Esophagus muscularis mucosa (tissue), 4 donors: ENCODE data around the gene ANKIB1. TPM values are rescaled to one million over a fixed set of nuclear protein-coding genes. Genes with fewer than 3 reads are reported as not detected.

Experiments used
- DNase-seq: peaks from one replicate; pipeline ENCODE4 v3.0.0-alpha.2; 2017; ENCODE audit errors: extremely low spot score
- H3K27ac ChIP-seq, 4 donors: fragments of 200-600 bp; sonication (generic); replicated peaks in 1 of 4; 1 replicate in 3 of 4; 2 replicates in 1 of 4; pipeline ENCODE4 v1.5.1; 2016 to 2019; ENCODE audit warnings: mild to moderate bottlenecking in 1 of 4
- H3K27me3 ChIP-seq, 4 donors: fragments of 200-600 bp; sonication (generic); one replicate each; pipeline versions ENCODE4 v1.5.1 to v1.6.0; 2016 to 2019
- H3K36me3 ChIP-seq, 4 donors: fragments of 200-600 bp; sonication (generic); one replicate each; pipeline ENCODE4 v1.5.1; 2016 to 2019
- H3K4me1 ChIP-seq, 4 donors: fragments of 200-600 bp; sonication (generic); one replicate each; pipeline ENCODE4 v1.5.1; 2016 to 2019
- H3K4me3 ChIP-seq, 4 donors: fragments of 200-600 bp; sonication (generic); 1 replicate in 2 of 4; 2 replicates in 2 of 4; pipeline ENCODE4 v1.5.1; 2016 to 2019; ENCODE audit warnings: mild to moderate bottlenecking in 4 of 4, moderate library complexity in 1 of 4
- H3K9me3 ChIP-seq, 4 donors: fragments of 200-600 bp; sonication (generic); 1 replicate in 3 of 4; 2 replicates in 1 of 4; pipeline ENCODE4 v1.5.1; 2016 to 2019
- EP300 ChIP-seq: sonication (generic); formaldehyde crosslinking; IDR thresholded peaks from one replicate; pipeline ENCODE4 v1.6.1; 2017; ENCODE audit warnings: antibody characterized with exemption
- POLR2A ChIP-seq: fragments of 450-650 bp; IDR thresholded peaks from one replicate; pipeline ENCODE4 v1.6.1; 2017; ENCODE audit warnings: antibody characterized with exemption, moderate library complexity, mild to moderate bottlenecking, low read depth
- POLR2AphosphoS5 ChIP-seq, 2 donors: sonication (generic); formaldehyde crosslinking; IDR thresholded peaks; one replicate each; pipeline ENCODE4 v1.6.1; 2017; ENCODE audit warnings: antibody characterized with exemption in 2 of 2
- WGBS: methylation state at CpG from one replicate; pipeline ENCODE4 v1.1.5; 2018; 5-methylcytosine and 5-hydroxymethylcytosine counted together
- intact Hi-C: fragments of 100-400 bp; cut with DNase I; formaldehyde crosslinking; loops from one replicate; pipeline ENCODE4 v1.15.1; 2023
- small RNA-seq, 3 donors: library from RNA; depleted of rRNA; stranded (forward); fragments of <200 nt; gene quantifications; one replicate each; pipeline ENCODE3, GENCODE V24; 2016
- total RNA-seq, 4 donors: library from RNA; depleted of rRNA; stranded (reverse); fragments of >200 nt; gene quantifications; one replicate each; pipeline versions ENCODE4 v1.1.0 to v1.2.1, GENCODE V29; 2016
- TF ChIP-seq, protein P1 (sequence below), 3 experiments: fragments of 200-600 bp in 2 of 3; fragments of 450-650 bp in 1 of 3; sonication (generic) in 2 of 3; IDR thresholded peaks; one replicate each; pipeline ENCODE4 v1.5.1; 2017 to 2019; ENCODE audit warnings: antibody characterized with exemption in 3 of 3, mild to moderate bottlenecking in 2 of 3, moderate library complexity in 1 of 3

Gene ANKIB1
- total RNA-seq, 4 donors from 2014 or later = 25.8 to 37.8 (median 28.6) TPM

DNA sequence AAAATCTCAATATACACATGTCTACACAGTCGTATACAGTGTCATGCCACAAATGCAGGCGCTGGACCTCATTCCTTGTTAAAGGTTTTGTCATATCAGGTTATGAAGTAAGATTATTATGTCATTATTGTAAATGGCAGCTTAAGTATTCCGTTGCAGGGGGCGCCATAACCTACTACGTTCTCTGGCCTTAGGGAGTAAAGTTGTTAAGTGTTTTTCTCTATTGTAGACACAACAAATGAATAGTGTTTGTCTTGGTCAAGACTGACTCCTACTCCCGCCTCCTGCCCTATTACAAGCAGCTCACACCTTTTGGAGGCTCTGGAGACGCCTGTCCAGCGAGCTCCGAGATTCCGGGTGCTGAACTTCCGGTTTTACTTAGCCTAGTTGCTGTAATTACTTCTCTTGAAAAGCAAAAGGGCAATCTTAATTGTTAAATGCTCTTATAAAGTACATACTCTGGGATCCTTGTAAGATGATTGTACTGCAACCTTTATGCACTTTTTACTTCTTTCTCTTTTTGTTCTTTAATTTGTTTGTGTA, 202.5 kb downstream of the ANKIB1 start:
- Histone ChIP-seq H3K4me3 (peak overlapping the region; percentile 74 to 97 (median 90)), H3K4me1 (peaks cover 0 to 23% (median 15%) of the 10 kb centered on the region in 4 donors), H3K27ac (peak overlapping the region; percentile 91 to 95 (median 94)), H3K9me3 (no peaks in the 10 kb centered on the region), H3K27me3 (no peaks in the 10 kb centered on the region), H3K36me3 (peaks cover 24 to 42% (median 31%) of the 10 kb centered on the region in 4 donors)
- intact Hi-C loops = loop anchor here (10.0 kb wide), 1 partner anchor 313 kb away; the partner anchor contains the start of gene CYP51A1
- no peak for DNase-seq
- TF ChIP-seq POLR2A (no peak), POLR2AphosphoS5 (IDR thresholded peaks at IDR 0.05) (peak in 1 of 2 donors; percentile 25), EP300 (no peak)
- TF ChIP-seq, protein P1, sequence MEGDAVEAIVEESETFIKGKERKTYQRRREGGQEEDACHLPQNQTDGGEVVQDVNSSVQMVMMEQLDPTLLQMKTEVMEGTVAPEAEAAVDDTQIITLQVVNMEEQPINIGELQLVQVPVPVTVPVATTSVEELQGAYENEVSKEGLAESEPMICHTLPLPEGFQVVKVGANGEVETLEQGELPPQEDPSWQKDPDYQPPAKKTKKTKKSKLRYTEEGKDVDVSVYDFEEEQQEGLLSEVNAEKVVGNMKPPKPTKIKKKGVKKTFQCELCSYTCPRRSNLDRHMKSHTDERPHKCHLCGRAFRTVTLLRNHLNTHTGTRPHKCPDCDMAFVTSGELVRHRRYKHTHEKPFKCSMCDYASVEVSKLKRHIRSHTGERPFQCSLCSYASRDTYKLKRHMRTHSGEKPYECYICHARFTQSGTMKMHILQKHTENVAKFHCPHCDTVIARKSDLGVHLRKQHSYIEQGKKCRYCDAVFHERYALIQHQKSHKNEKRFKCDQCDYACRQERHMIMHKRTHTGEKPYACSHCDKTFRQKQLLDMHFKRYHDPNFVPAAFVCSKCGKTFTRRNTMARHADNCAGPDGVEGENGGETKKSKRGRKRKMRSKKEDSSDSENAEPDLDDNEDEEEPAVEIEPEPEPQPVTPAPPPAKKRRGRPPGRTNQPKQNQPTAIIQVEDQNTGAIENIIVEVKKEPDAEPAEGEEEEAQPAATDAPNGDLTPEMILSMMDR (IDR thresholded peaks at IDR 0.05) = peak; percentile 26 to 31 (median 30)
- under 1% methylated on average over 11 of the region's 11 CpGs for WGBS

Small RNA genes lying within 50 kb of the gene (small RNA-seq; reads per million reads assigned to genes)
- gene MIR1285-1 (0 reads per million in 3 donors), gene RF00019 (0 reads per million in 3 donors)

Other genes starting within 250 kb of the ANKIB1 start
- 10 to 100 TPM; 21.7 to 32.8 (median 27.3) TPM for gene CYP51A1, start 111.5 kb upstream of the ANKIB1 start, total RNA-seq
- under 1 TPM in 1 of 4 donors, not detected in 3; 0.19 TPM for gene LRRD1, start 66.8 kb upstream of the ANKIB1 start, total RNA-seq
- 10 to 100 TPM; 48.1 to 57.5 (median 52.4) TPM for gene KRIT1, start 60 bp upstream of the ANKIB1 start, total RNA-seq
- gene GATAD1, start 201.5 kb downstream of the ANKIB1 start, total RNA-seq = 10 to 100 TPM; 28.2 to 38.6 (median 35.7) TPM
- gene ERVW-1, start 232.0 kb downstream of the ANKIB1 start, total RNA-seq = not detected